MM.1S (cell line): Measurements from ENCODE around the gene CAPN5.
A peak's percentile ranks its signal among the peaks of the same experiment; 100 is the strongest.

ENCODE experiments used
- DNase-seq: peaks from one replicate; pipeline ENCODE4 v3.0.0-alpha.2; 2015
- H2AFZ ChIP-seq: fragments of 300-600 bp; sonication (generic); 2 replicates; pipeline ENCODE4 v1.6.0; 2016; ENCODE audit warnings: antibody characterized with exemption, low read length
- H3F3A ChIP-seq: fragments of 300-600 bp; sonication (generic); 2 replicates; pipeline ENCODE4 v1.6.1; 2016; ENCODE audit warnings: mild to moderate bottlenecking, antibody characterized with exemption, low read length, moderate library complexity, mixed read lengths; ENCODE audit not compliant: insufficient read depth
- H3K27ac ChIP-seq: fragments of 300-600 bp; sonication (generic); 2 replicates; pipeline ENCODE4 v1.5.1; 2016; ENCODE audit warnings: mild to moderate bottlenecking, low read length
- H3K27me3 ChIP-seq: fragments of 300-600 bp; sonication (generic); replicated peaks from 2 replicates; pipeline ENCODE4 v1.6.0; 2016; ENCODE audit warnings: low read length; ENCODE audit not compliant: insufficient read depth
- H3K36me3 ChIP-seq: fragments of 300-600 bp; sonication (generic); replicated peaks from 2 replicates; pipeline ENCODE4 v1.6.1; 2016; ENCODE audit warnings: mild to moderate bottlenecking, low read length, mixed read lengths; ENCODE audit not compliant: insufficient read depth
- H3K4me1 ChIP-seq: fragments of 300-600 bp; sonication (generic); 2 replicates; pipeline ENCODE4 v1.6.1; 2016; ENCODE audit warnings: low read length, mixed read lengths
- H3K4me2 ChIP-seq: fragments of 300-600 bp; sonication (generic); 2 replicates; pipeline ENCODE4 v1.6.0; 2016; ENCODE audit warnings: low read depth, low read length
- H3K4me3 ChIP-seq: fragments of 300-600 bp; sonication (generic); 2 replicates; pipeline ENCODE4 v1.5.1; 2016; ENCODE audit warnings: low read length, mixed read lengths
- H3K79me2 ChIP-seq: fragments of 300-600 bp; sonication (generic); 2 replicates; pipeline ENCODE4 v1.6.1; 2016; ENCODE audit warnings: mixed run types, low read length, mixed read lengths
- H3K9ac ChIP-seq: fragments of 300-600 bp; sonication (generic); 2 replicates; pipeline ENCODE4 v1.6.1; 2016; ENCODE audit warnings: low read length, mixed read lengths
- H3K9me2 ChIP-seq: fragments of 300-600 bp; sonication (generic); replicated peaks from 2 replicates; pipeline ENCODE4 v1.6.1; 2016; ENCODE audit warnings: mild to moderate bottlenecking, low read length, mixed read lengths; ENCODE audit not compliant: insufficient read depth
- H3K9me3 ChIP-seq: fragments of 300-600 bp; sonication (generic); replicated peaks from 2 replicates; pipeline ENCODE4 v1.6.1; 2016; ENCODE audit warnings: mild to moderate bottlenecking, low read length, mixed read lengths; ENCODE audit not compliant: insufficient read depth
- H4K20me1 ChIP-seq: fragments of 300-600 bp; sonication (generic); 2 replicates; pipeline ENCODE4 v1.6.1; 2016; ENCODE audit warnings: mild to moderate bottlenecking, low read length, moderate library complexity, mixed read lengths; ENCODE audit not compliant: insufficient read depth
- EZH2 ChIP-seq: fragments of 300-600 bp; sonication (generic); optimal IDR thresholded peaks from 2 replicates; pipeline ENCODE3; 2017; ENCODE audit warnings: low read depth, mild to moderate bottlenecking, antibody characterized with exemption, low read length, mixed read lengths
- EZH2phosphoT487 ChIP-seq: fragments of 300-600 bp; sonication (generic); IDR thresholded peaks from 2 replicates; pipeline ENCODE4 v1.6.1; 2018; ENCODE audit warnings: antibody characterized with exemption, low read length
- TF ChIP-seq, protein P1 (sequence below): fragments of 300-600 bp; sonication (generic); IDR thresholded peaks from 2 replicates; pipeline ENCODE4 v1.5.1; 2016; ENCODE audit warnings: antibody characterized with exemption, low read length, mixed read lengths

The CAPN5 gene

DNA sequence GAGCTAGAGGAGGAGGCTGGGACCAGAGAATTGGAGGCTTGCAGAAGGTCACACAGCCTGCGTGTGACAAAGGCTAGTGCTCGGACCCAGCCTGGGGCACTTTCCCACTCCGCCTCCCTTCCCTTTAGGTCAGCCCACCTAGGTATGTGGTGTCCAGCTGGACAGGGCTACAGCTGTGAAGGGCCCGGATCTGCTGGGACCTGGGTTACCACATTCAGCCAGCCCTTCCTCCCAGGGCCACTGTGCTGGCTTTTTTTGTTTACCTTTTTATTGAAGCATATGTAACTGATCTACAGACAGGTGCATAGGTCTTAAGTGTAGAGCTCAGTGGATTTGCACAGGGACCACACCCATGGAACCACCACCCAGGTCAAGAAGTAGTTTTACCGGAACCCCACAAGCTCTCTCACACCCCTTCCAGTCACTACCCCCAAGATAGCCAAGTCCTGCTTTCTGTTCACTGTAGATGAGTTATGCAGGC, 8.7 kb downstream of the CAPN5 start:
- Histone ChIP-seq H3K9ac (no peak overlapping the region), H3K79me2 (no peaks in the 10 kb centered on the region), H3K27ac (no peak overlapping the region), H2AFZ (no peak overlapping the region), H3K9me2 (no peaks in the 10 kb centered on the region), H3K27me3 (peaks cover 7% of the 10 kb centered on the region; the same call in 1 of the 2 replicates), H3F3A (no peaks in the 10 kb centered on the region), H4K20me1 (no peaks in the 10 kb centered on the region), H3K4me3 (no peak overlapping the region), H3K4me1 (0 out of 2 replicates have a peak, but pooled peaks cover 2% of the 10 kb centered on the region), H3K36me3 (no peaks in the 10 kb centered on the region), H3K4me2 (no peak overlapping the region), H3K9me3 (no peaks in the 10 kb centered on the region)
- no peak for DNase-seq
- TF ChIP-seq EZH2 = no peak
- TF ChIP-seq, protein P1, sequence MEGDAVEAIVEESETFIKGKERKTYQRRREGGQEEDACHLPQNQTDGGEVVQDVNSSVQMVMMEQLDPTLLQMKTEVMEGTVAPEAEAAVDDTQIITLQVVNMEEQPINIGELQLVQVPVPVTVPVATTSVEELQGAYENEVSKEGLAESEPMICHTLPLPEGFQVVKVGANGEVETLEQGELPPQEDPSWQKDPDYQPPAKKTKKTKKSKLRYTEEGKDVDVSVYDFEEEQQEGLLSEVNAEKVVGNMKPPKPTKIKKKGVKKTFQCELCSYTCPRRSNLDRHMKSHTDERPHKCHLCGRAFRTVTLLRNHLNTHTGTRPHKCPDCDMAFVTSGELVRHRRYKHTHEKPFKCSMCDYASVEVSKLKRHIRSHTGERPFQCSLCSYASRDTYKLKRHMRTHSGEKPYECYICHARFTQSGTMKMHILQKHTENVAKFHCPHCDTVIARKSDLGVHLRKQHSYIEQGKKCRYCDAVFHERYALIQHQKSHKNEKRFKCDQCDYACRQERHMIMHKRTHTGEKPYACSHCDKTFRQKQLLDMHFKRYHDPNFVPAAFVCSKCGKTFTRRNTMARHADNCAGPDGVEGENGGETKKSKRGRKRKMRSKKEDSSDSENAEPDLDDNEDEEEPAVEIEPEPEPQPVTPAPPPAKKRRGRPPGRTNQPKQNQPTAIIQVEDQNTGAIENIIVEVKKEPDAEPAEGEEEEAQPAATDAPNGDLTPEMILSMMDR = no peak
- no peak for TF ChIP-seq EZH2phosphoT487

DNA sequence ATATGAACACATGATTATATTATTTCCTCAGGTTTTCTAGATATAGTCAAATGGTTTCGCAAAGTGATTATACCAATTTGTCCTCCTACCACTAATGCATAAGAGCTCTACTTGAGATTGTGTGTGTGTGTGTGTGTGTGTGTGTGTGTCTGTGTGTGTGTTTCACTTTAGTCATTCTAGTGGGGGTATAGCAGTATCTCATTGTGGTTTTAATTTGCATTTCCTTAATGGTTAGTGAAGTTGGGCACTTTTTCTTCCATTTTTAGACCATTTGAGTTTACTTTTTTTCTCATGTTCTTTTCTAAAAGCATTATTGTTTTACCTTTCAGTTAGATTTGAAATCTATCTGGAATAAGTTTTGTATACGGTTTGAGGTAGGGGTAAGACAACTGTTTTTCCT, 12.9 kb downstream of the CAPN5 start:
- H3F3A ChIP-seq = no peaks in the 10 kb centered on the region
- 0 out of 2 replicates have a peak, but pooled peaks cover 4% of the 10 kb centered on the region for H3K4me1 ChIP-seq

DNA sequence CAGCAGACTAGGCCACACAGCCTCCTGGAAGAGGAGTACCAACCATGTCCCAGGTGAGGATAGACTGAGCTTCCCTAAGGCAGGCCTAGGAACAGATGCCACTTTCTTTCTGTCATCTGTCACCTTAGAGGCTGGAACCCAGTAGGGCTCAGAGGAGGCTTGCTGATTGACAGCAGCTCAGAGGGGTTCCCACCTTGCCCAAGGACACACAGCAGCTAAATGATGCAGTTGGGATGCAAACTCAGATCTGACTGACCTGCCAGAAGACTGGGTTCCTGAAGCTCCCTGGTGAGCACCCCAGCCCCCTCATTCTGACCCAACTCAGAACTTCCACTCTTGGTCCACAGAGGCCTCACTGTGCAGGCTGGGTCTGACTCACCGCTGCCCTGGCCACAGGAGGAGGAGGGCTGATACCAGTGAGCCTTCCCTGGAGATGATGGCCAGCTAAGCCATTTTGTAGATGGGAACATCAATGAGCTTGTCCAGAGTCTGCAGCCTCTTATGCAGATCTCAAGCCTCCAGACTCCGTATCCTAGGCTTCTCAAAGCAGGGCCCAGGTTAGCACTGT, 14.0 kb downstream of the CAPN5 start:
- 0 out of 2 replicates have a peak, but pooled peaks cover 4% of the 10 kb centered on the region for H3K4me1 ChIP-seq
- TF ChIP-seq EZH2phosphoT487 = no peak

More for the DNA sequence above, 12.9 kb downstream of the CAPN5 start:
- Histone ChIP-seq H4K20me1 (no peaks in the 10 kb centered on the region), H3K9me2 (no peaks in the 10 kb centered on the region), H3K4me2 (no peak overlapping the region), H3K9me3 (no peaks in the 10 kb centered on the region), H3K4me3 (no peak overlapping the region), H3K36me3 (no peaks in the 10 kb centered on the region), H3K9ac (no peak overlapping the region), H2AFZ (no peak overlapping the region), H3K27ac (no peak overlapping the region), H3K79me2 (no peaks in the 10 kb centered on the region), H3K27me3 (no peaks in the 10 kb centered on the region)
- DNase-seq = peak; percentile 8
- TF ChIP-seq, protein P1 = no peak
- no peak for TF ChIP-seq EZH2
- no peak for TF ChIP-seq EZH2phosphoT487

DNA sequence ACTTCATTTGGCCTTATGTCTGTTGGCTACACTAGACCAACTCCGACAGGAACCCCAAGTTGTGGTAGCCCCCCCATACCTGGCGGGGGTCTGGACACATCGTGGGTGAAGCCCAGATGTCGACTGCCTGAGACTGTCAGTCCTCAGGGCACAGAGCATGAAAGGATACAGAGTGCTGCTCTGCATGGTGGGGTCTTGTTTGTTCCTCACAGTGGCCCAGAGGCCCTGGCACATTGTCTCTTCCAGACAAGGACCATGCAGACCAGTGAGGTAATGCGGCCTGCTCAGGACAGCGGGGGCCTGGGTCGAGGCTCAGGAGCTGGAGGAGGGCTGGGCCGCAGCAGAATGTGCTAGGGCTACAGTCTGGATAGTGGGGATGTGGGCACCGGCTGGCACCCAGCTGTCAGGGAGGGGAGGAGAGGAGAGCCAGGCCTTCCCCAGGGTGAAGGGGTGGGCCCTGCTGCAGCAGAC, 14.6 kb downstream of the CAPN5 start:
- Histone ChIP-seq H3K4me3 (no peak overlapping the region), H3K4me2 (no peak overlapping the region), H3K79me2 (no peaks in the 10 kb centered on the region), H4K20me1 (no peaks in the 10 kb centered on the region), H3K27me3 (no peaks in the 10 kb centered on the region), H3K4me1 (0 out of 2 replicates have a peak, but pooled peaks cover 4% of the 10 kb centered on the region), H3K9me2 (no peaks in the 10 kb centered on the region), H2AFZ (no peak overlapping the region), H3K9ac (no peak overlapping the region), H3K9me3 (no peaks in the 10 kb centered on the region), H3K27ac (no peak overlapping the region), H3F3A (no peaks in the 10 kb centered on the region), H3K36me3 (no peaks in the 10 kb centered on the region)
- DNase-seq = no peak
- TF ChIP-seq, protein P1 = no peak
- no peak for TF ChIP-seq EZH2
- no peak for TF ChIP-seq EZH2phosphoT487

More for the DNA sequence above, 14.0 kb downstream of the CAPN5 start:
- no peak overlapping the region for H2AFZ ChIP-seq
- no peak for DNase-seq
- H3K9ac ChIP-seq = no peak overlapping the region
- H3K79me2 ChIP-seq = no peaks in the 10 kb centered on the region
- no peaks in the 10 kb centered on the region for H4K20me1 ChIP-seq
- no peaks in the 10 kb centered on the region for H3K36me3 ChIP-seq
- H3K27ac ChIP-seq = no peak overlapping the region
- no peaks in the 10 kb centered on the region for H3F3A ChIP-seq
- no peak overlapping the region for H3K4me3 ChIP-seq
- no peaks in the 10 kb centered on the region for H3K9me2 ChIP-seq
- no peaks in the 10 kb centered on the region for H3K27me3 ChIP-seq
- no peaks in the 10 kb centered on the region for H3K9me3 ChIP-seq
- H3K4me2 ChIP-seq = no peak overlapping the region
